ENCODE data around the gene ST3GAL2.
"Not testable (repeated sequence)": the region's sequence is repeated elsewhere in the genome, so short reads cannot be mapped to it uniquely, and the experiment has no call there.

The ST3GAL2 gene

DNA sequence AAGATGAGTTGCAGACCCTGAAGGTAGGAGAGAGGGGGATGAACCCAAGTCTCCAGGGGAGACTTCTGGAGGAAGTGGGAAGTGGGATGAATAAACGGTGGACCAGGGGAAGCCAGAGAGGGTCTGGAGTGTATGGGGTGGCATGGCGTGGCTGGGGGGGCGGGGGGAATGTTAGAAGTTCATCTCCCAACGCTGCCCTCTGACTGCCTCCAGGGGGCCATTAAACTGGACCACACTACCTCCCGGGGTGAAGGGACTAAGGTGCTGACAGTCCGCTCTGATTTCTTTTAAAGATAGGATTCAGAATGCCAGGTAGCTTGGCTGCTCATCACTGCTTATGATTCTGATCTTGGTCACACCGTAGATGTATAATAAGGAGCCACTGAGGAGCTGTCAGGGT lies 21.2 kb downstream of the ST3GAL2 start:
- DNase-seq (ENCODE audit: low read depth), result no peak

DNA sequence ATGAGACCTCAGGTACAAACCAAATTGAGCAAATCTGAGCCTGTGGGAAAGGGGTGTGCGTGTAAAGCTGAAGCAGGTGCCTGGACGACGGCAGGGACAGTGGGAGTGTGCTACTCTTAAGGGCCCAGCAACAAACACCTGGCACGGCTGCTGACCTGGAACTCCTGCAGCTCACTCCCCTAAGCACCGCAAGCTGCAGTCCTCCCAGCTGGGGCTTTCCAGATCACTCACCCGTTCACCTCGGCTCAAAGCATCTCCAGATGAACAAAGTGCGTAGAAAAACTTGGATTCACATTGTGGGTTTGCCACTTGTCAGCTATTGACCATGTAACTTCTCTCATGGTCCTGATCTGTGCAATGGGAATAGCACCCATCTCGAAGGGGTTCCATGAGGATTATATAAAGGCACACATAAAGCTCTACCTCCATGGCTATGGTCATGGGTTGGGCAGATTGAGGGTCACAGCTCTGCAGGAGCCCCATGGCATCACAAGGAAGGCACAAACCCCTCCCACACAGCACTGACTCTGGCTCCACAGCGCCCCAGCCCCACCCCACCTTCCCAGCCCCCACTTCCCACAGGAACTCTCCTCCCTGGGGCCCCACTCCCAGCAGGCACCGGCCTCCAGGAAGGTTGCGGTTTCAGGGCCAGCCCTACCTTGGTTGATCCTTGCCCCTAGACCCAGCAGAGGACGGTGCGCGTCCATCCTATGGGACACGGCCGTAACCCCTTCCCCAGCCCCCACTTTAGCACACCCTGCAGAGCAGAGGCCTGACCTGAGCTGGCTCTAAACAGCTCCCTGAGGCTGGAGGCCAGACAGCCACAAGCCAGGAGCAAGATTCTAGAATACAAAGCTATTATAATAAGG lies 21.9 kb downstream of the ST3GAL2 start:
- no peak for DNase-seq (ENCODE audit: low read depth)

DNA sequence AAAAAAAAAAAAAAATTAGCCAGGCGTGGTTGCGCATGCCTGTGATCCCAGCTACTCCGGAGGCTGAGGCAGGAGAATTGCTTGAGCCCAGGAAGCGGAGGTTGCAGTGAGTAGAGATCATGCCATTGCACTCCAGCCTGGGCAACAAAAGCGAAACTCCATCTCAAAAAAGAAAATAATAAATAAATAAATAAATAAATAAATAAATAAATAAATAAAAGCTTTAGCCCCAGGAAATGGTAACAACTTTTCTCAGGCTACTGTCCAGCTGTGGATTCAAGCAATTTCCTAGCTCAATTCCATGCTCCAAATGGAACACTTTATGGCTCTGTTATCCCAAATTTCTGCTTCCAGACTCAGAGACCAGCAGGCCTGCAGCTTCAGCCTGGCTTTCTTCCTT lies 25.3 kb downstream of the ST3GAL2 start:
- DNase-seq (ENCODE audit: low read depth), result not testable (repeated sequence)

DNA sequence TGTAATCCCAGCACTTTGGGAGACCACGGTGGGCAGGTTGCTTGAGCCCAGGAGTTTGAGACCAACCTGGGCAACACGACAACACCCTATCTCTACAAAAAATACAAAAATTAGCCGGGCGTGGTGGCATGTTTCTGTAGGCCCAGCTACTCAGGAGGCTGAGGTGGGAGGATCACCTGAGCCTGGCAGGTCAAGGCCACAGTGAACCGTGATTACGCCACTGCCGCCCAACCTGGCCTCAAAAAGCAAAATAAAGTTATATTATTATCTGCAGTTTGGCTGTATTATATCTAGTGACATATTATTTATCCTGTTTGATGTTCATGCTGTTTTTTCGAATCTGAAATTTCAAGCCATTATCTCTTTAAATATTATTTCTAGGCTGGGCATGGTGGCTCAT lies 26.5 kb downstream of the ST3GAL2 start:
- DNase-seq (ENCODE audit: low read depth), result no peak

DNA sequence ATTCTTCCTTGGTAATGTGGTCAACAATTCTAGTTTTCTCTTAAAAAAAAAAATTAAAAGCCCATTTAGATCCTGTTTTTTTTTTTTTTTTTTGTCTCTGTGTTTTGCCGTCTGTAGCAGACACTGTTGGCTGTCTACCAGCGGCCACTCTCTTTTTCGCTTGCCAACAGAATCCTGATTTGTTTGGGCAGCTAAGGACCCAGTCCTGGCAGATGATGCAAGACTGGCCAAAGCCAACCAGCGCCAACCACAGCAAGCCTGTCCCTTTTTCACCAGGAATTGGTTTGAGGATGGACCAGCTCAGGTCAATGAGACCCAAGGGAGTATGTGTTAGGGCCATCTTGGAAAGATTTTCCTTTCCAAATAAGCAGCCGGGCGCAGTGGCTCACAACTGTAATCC lies 28.2 kb downstream of the ST3GAL2 start:
- no peak for DNase-seq (ENCODE audit: low read depth)

DNA sequence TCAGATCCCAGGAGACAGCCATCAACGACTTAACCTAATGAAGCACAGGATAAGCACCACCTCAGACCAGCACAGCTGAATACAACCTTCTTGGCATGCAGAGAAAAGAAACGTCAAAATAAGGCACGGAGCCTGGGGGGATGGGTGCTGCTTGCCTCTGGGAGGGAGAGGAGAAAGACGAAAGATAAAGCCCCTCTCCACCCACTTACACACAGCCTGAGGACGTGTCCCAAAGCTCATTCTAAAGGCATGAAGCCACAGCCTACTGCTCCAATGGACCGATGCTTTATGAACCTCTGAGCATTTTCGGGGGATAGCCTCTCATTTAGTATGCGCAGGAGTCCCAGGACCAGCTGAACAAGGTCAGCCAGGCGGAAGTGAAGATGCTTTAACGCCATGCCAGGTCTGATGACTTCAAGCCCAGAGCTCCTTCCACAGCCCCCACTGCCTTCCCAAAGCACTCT lies 31.1 kb downstream of the ST3GAL2 start:
- DNase-seq (ENCODE audit: low read depth), result no peak

DNA sequence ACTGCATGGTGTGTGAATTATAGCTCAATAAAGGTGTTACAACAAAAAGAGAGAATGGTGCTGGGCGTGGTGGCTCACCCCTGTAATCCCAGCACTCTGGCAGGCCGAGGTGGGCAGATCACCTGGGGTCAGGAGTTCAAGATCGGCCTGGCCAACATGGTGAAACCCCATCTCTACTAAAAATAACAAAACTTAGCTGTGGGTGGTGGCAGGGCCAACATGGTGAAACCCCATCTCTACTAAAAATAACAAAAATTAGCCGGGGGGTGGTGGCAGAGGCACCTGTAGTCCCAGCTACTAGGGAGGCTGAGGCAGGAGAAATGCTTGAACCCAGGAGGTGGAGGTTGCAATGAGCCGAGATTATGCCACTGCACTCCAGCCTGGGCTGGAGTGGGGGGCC lies 32.8 kb downstream of the ST3GAL2 start:
- not testable (repeated sequence) for DNase-seq (ENCODE audit: low read depth)

DNA sequence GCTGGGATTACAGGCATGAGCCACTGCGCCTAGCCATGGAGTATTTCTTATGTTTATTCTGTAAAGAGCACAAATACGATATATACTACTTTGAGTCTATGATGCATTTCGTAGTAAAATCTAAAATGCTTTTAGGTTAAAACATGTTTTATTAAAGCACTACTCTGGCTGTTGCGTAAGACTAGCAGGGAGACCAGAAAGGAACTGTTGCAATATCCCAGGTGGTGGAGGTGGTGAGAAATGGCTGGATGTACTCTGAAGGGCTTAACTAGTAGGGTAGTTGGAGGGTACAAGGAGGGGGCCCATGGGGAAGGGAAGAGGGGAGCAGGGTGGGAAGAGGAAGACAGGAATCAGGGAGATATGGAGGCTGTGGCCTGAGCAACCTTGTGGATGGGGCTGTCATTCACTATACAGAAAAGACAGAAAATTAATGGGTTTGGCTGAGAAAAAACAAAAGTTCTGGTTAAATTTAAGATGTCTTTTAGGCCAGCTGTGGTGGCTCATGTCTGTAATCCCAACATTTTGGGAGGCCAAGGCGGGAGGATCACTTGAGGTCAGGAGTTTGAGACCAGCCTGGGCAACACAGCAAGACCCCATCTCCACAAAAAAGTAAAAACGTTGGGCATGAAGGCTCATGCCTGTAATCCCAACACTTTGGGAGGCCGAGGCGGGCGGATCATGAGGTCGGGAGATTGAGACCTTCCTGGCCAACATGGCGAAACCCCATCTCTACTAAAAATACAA lies 35.8 kb downstream of the ST3GAL2 start:
- DNase-seq (ENCODE audit: low read depth), result no peak

DNA sequence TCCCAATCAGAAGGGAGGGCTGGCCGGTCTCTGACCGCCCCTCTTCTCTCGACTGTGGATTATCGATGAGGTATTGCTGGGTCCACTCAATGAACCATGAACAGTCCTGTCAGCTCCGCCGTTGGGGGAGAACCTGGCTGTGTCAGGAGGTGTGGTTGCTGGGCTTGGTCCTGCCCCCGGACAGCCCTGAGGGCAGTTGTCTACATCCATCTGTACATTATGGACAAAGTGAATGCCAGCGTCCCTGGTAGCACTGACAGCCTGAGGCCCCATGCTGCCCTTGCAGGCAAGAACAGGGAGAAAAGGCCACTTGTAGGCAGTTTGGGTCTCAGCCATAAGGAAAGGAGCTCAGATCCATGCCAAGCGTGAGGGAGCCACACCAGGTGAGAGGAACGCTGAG lies 38.9 kb downstream of the ST3GAL2 start:
- DNase-seq (ENCODE audit: low read depth), result no peak

DNA sequence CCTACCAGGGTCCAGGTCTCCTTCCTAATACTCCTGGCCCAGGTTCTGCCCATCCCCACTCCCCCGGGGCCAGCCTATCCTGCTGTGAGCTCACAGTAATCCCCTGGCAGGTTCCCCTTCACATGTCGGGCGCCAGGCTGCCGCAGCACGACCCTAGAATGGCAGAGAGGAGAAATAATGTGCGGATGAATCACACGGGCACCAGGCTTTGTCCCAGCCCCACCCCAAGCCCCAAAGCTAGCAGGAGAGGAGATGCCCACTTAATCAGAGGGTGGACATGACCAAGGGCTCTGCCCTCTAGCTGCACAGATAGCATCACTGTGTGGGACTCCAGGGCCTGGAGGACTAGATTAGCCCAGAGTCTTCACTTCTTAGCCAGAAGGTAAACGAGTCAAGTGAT lies 39.5 kb downstream of the ST3GAL2 start:
- DNase-seq (ENCODE audit: low read depth), result no peak

DNA sequence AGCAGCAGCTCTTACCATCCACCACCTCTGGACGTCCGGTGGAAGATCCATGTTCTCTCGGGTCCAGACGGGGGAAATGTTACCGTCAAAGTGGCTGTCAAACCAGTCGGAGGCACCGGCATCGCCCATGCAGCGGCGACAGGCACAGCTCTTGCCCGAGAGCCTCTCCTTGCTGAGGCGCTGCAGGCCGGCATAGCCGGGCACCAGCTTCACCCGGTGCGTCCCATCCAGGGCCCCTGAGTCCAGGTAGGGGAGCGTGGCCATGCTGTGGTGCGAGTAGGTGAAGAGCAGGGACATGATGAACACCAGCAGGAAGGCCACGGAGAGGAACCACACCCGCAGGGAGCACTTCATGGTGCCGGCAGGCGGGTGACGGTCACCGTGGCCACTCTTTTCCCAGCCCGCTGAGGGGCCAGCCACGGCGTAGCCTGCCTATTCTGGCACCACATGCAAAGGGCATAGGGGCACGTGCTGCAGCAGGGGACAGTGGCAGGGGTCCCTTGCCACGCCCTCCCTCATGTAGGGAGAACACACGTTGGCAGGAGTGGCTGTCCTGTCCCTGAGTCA lies 40.6 kb downstream of the ST3GAL2 start:
- DNase-seq (ENCODE audit: low read depth), result no peak

DNA sequence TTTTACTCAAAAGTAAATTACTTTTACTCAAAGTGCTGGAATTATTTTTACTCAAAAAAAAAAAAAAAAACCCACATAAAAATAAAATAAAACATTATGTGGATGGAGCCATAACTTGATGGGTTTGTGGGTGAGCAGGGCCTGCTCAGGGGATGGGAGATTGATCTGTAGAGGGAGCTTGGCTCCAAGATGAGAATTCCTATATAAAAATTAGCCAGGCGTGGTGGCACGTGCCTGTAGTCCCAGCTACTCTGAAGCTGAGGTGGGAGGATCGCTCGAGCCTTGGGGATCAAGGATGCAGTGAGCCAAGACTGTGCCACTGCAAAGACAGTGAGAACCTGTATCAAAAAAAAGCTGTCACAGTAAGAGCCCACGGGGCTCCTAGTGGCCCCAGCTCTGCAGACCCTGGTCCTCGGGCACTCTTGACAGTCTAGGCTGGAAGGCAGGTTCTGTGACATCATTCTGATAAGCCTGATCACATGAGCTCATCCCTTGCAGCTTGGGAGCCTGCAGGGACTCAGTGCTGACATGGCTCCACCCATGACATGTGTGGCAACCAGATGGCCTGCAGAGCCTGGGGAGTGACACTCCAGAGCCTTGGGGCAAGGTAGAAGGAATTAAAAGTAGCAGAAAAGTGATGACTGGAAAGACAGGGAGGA lies 42.5 kb downstream of the ST3GAL2 start:
- DNase-seq (ENCODE audit: low read depth), result no peak

DNA sequence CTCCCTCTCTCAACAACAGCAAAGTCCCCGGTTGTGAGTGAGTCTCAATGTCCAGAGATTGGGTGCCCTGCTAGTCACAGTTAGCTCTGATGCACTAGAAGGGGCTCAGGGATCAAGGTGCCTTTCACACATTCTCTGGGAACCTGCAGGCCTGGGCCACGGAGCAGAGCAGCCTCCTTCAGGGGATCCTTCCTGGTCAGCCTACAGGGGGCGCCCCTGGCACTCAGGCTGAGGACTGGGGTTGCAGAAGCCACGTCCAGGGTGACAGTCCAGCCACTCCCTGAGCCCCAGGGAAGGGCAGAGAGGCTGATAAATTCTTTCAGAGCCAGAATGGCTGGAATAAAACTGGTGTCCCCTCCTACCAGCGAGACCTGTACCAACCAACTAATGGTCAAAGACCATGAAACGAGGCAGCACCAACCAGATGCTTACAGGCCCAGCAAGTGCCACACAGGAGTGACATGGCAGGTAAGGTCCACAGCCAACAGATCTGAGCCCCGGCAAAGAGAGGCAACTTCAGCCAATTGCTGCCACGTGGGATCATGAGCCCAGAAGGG lies 43.5 kb downstream of the ST3GAL2 start:
- peak; percentile 38 for DNase-seq (ENCODE audit: low read depth)

DNA sequence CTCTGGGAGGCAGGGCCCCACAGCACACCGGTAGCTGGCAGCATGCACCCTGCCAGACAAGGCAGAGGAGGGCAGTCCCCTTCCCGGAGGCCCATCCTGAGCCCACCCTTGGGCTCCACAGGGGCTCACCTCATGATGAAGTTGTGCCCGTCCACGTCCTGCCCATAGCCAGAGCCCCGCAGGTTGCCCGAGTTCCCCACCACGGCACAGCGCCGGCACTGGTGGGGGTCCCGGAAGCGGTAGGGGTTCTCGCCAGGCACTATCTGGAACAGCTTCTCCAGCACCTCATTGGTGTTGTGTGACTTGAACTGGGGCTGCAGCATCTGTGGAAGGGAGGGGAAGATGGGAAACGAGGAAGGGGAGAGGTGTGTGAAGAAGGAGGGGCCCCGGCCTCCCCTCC lies 44.0 kb downstream of the ST3GAL2 start:
- DNase-seq (ENCODE audit: low read depth), result no peak

DNA sequence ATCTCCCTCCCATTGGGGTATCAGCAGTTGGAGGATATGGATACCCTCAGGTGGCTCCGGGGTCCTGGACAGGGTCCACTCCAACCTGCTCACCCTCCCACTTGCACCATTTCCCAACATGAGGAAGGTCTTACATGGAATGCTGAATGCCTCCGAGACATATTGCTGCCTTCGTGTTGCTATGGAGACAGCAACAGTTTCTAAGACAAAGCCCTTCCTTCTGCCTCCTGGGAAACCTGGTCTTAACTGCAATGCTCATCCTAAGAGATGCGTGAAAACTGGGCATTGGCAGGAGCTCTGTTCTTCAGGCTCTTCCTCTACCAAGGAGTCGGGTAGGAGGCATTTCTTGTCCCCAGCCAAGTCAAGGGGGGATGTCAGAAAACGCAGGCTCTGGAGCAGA lies 45.2 kb downstream of the ST3GAL2 start:
- no peak for DNase-seq (ENCODE audit: low read depth)

DNA sequence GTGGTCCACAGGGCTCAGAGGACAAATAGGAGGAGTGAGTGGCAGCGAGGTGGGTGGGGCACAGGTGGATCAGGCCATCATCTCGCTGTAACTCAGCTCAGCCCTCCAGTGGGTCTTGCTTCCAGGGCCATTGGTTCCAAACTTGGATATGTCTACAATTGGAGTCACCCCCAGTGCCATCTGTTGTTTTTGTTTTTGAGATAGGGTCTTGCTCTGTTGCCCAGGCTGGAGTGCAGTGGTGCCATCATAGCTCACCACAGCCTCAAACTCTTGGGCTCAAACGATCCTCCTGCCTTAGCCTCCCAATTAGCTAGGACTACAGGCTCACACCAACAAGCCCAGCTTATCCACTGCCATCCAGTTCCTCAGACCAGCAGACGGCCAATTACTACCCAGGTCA lies 46.3 kb downstream of the ST3GAL2 start:
- DNase-seq (ENCODE audit: low read depth), result no peak

DNA sequence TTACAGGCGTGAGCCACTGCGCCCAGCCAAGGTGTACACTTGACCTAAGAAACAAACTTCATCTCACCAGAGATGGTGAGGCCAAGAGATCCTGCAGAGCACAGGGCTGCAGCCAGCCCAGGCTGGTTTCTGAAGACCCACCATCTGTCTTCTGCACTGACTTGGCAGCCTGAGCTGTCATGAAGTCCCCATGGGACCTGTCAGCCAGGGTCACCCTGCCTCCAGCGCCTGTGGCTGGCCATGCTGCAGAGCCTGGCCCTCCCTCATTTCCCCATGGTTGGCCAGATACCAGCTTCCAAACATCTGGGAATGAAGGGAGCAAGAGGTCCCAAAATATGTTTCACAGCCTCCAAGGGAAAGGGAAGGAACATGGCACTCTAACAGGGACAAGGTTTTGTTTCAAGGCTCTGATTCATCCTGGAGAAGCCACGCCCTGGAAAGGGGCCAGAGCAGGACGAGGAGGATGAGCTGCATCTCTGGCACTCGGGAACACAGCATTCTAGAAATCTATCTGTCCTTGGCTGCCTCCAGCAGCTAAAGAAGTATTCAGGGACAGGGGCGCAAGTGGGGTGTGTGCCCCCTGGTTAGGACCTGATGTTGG lies 46.9 kb downstream of the ST3GAL2 start:
- no peak for DNase-seq (ENCODE audit: low read depth)

DNA sequence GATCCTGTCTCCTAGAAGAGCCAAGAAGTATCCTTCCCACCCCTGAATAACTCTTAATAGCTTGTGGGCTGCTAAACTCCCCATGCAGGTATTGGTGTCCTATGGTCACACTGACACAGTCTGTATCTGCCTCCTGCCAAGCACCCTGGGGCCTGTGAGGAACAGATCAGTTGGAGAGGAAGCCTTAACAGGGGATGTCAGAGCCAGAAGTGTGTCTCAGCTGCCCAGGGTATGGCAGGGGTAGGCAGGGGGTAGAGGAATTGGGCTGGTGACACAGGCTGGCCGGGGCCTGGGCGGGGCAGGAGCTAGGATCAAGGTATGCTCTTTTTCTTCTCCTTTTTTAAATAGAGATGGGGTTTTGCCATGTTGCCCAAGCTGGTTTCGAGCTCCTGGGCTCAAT lies 47.5 kb downstream of the ST3GAL2 start:
- no peak for DNase-seq (ENCODE audit: low read depth)

DNA sequence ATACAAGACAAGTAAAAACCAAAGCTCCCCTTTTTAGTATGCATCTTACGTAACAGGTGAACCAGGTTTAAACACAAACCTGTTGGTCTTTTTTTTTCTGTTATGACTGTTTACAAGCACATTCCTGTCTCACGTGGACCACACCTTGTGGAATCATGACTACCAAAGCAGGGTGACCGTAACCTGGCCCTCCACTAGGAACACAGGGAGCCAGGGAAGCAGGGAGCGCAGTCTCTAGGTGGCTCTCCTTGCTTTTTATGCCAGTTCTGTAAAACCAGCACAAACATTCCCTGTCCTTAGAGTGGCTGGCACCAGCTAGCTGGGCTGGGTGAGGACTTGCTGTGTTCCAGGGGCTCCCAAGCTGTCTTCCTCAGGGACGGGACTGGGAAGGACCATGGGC lies 48.1 kb downstream of the ST3GAL2 start:
- no peak for DNase-seq (ENCODE audit: low read depth)

DNA sequence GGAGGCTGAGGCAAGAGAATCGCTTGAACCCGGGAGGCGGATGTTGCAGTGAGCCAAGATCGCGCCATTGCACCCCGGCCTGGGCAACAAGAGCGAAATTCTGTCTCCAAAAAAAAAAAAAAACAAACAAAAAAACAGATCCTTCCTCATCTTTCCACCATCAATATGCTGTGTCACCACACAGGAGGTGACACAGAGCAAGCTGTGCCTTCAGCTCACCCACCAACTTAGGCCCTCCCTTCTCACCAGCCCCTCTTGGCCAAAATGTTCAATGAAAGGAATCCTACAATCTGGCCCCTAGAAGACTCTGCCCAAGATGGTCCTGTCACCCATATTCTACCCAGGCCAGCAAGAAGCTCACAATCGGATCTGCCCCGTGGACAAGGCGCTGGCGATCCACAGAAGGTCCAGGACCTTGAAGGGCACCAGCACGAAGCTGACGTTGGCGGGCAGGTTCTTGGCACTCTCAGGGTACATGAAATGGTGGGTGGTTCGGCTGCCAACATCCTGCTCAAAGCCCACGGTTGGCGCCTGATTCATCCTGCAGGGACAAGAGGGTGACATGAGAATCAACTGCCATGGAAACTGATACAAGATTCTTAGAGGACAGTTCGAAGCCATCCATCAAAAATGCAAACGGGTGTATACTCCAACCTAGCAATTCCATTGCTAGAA lies 50.8 kb downstream of the ST3GAL2 start:
- DNase-seq (ENCODE audit: low read depth), result no peak

DNA sequence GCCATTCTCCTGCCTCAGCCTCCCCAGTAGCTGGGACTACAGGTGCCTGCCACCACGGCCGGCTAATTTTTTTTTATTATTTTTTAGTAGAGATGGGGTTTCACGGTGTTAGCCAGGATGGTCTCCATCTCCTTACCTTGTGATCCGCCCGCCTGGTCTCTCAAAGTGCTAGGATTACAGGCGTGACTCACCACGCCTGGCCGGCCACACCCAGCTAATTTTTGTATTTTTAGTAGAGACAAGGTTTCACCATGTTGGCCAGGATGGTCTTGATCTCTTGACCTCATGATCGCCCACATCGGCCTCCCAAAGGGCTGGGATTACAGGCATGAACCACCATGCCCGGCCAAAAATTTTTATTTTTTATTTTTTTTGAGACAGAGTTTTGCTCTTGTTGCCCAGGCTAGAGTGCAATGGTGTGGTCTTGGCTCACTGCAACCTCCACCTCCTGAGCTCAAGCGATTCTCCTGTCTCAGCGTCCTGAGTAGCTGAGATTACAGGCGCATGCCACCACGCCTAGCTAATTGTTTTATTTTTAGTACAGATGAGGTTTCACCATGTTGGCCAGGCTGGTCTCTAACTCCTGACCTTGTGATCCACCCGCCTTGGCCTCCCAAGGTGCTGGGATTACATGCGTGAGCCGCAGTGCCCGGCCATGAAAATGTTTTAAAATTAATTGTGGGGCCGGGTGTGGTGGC lies 52.5 kb downstream of the ST3GAL2 start:
- not testable (repeated sequence) for DNase-seq (ENCODE audit: low read depth)

All from stimulated activated CD8-positive, alpha-beta memory T cell treated with anti-CD3 and anti-CD28 coated beads, Interleukin-15, amount 100 ng/mL, for 24 hours (primary cell).